HG02970 (cell line): ENCODE results near the gene DNAAF3.
"Not testable (repeated sequence)": the region's sequence is repeated elsewhere in the genome, so short reads cannot be mapped to it uniquely, and the experiment has no call there.

Experiments used
- ATAC-seq: cut with Tn5 transposase; IDR thresholded peaks from one replicate; pipeline ENCODE4 v1.9.1; 2021; ENCODE audit warnings: mild to moderate bottlenecking, moderate library complexity, moderate number of reproducible peaks; ENCODE audit not compliant: unreplicated experiment, low FRiP score

DNAAF3 gene

DNA sequence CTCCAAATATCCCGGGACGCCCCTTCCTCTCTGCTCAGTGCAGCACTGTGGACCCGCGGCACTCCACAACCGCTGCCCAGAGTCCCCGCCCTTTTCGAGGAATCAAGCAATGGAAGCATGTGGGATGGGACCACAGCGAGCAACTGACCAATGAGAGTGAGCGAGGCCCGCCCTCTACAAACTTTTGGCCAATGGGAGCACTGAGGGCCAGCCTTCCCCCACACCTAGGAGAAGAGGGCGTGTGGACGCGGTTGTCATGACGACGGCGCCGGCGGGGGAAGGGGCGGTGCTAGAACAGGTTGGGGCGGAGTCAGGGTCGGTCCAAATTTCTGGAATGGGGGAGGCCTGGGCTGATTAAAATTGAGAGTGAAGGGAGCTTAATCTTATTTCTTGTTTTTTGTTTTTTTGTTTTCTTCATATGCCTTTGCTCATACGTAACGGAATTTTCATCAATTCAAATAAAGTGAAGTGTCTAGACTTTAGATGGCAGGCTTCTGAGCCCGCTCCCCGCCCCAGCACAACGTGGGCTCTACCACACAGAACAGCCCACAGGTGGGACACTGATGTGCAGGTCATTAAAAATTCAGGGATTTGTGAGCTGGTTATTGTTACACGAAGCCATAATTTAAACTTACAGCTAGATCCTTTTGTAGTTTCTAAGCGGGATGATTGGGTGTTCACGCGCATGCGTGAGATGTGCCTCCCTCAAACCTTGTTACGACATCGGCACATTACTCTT lies at the start of gene DNAAF3:
Gene DNAAF3, minus strand, starts transcription at position 84 of the 739 bp plus-strand sequence. CDS start 200 bp downstream, outside the sequence.
- peak; percentile 78 for ATAC-seq

DNA sequence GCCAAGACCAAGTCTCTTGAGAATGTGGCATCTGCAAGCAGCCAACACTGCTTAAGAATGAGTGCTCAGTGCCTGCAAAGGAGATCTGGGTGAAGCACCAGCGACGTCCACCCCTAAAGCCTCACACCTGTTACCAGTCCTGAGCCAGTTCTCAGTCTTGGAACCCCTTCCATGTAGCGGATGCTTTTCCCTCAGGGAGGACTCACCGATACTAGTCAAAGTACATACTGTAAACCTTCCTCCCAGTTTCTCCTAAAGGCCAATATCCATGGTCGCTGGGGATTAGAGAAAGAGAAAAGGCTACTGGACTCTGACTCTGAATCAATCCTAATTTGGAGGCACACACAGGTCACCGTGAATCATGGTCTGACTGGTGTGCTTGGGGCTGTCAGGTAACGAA lies 47.1 kb upstream of the DNAAF3 start:
- ATAC-seq = no peak

DNA sequence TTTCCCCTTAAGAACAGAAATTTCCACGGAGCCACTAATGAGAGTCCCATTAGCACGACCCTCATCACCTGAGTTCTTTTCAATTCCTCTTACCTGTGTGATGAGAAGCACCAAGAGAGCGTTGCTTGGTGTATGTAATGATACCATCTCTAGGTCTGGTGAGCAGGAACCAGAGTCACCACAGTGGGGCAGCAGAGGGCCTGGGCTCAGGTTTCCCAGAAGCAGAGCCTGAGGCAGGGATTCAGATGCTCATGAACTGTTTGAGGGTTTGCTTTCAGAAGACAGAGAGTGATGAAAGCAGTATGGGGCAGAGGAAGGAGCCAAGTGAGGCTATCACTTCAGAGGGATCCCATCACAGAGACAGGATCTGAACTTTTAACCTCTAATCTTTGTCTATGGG lies 46.0 kb upstream of the DNAAF3 start:
- no peak for ATAC-seq

DNA sequence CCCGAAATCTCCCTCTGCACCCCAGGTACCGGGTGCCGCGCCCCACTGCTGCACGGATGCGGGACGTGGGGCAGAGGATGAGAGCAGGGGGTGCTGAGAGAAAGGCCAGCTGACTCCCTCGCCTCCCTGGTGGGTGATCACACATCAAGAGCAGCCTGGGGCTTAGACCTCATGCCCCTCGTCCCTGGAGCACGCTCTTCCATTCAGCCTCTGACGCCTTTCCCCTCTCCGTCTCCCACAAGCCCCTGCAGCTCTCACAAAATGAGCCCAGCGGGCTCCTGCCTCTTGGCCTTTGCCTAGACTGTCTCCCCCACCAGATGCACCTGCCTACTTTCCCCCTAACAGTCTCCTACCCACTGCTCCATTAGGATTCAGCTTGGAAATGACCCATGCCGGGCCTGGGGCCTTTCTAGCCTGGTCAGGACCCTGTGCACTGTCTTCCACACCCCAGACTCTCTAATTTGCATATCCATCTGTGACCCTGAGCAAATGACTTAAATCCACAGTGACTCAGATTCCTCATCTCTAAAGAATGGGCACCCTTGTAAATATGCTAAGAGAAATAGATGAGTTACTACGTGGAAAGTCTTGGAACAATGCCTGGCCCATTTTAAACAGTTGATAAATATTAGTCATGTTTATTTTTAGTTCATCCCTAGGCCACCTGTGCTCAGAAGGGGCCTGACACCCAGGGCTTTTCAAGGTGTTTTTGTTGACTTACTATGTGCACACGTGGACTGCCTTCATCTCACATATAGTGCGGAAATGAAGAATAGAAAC lies 43.5 kb upstream of the DNAAF3 start:
- no peak for ATAC-seq

DNA sequence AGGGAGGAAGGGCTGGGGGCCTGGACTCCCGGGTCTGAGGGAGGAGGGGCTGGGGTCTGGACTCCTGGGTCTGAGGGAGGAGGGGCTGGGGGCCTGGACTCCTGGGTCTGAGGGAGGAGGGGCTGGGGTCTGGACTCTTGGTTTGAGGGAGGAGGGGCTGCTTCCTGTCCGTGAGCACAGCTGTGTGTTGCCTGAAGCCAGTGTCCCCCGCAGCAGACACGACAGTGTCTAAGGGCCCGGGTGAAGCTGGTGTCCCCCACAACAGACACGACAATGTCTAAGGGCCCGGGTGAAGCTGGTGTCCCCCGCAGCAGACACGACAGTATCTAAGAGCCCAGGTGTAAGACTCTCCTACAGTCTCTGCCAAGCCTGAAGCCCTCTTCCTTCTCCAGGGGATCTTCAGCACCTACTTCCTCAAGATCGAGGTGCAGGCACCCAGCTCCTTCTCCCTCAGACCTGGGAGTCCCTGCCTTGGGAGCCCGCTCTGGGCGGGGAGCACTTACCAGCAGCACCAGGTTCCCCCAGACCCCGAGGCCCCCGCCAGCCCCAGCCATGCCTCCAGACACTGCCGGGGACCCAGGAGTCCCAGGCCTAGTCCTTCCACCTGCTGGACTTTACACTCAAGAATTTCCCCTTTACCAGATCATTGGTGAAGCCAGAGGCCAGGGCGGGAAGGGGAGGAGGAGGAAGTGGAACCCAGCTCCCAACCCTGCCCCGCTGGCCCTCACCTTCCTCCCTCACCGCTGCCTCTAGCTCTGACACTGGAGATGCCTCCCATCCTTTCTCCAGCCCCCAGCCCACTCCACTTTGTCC lies 42.7 kb upstream of the DNAAF3 start, which contains the start of gene PTPRH:
Gene PTPRH, minus strand, starts transcription at position 622 of the 813 bp plus-strand sequence. Its CDS starts 68 bp downstream, at position 554.
- no peak for ATAC-seq

DNA sequence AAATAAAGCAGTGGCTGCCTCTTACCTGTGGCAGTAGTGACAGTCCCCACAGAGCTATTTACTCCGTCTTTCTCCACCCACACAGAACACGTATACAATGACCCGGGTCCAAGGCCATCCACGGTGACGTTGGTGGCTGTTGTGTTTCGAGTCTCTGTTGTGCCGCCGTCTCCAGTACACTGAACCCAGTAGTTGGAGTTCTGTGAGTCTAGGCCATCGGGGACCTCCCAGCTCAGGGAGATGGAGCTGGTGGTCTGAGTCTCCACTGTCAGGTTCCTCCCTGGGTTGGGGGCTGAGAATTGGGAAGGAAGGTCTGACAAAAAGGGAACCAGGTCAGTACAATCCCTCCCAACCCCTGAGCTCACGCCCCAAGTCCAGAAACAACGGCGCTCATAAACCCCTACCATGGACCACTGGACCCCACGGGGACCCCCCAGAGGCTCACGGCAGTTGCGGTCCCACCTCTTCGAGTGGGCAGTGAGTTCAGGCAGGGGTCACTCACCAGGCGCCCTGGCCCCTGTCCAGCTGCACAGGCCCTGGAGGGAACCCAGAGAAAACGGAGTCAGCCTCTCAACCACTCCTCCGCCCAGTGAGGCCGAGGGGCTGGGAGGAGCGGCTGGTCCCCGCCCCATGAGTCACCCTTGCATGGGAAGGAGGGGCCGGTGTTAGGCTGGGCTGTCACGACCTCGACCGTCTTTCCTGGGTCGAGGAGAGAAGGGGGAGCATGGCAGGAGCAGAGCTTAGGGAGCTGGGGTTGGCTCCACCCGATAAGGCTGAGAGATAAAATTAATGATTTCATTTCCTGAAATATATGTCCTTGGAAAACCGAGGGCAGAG lies 40.5 kb upstream of the DNAAF3 start:
- no peak for ATAC-seq

DNA sequence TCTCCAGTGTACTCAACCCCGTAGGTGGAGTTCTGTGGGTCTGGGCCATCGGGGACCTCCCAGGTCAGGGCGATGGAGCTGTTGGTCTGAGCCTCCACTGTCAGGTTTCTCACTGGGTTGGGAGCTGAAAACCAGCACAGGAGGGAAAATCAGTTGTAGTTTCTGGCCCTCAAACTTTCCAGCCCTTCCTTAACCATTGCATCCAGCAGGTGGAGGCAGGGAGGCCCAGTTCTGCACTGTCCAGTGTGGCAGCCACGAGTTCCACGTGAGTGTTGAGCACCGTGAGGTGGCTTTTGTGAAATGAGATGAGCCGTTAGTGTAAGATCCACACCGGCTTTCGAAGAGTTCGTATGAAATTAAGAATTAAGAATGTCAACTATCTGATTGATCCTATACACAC lies 35.8 kb upstream of the DNAAF3 start:
- ATAC-seq = not testable (repeated sequence)

DNA sequence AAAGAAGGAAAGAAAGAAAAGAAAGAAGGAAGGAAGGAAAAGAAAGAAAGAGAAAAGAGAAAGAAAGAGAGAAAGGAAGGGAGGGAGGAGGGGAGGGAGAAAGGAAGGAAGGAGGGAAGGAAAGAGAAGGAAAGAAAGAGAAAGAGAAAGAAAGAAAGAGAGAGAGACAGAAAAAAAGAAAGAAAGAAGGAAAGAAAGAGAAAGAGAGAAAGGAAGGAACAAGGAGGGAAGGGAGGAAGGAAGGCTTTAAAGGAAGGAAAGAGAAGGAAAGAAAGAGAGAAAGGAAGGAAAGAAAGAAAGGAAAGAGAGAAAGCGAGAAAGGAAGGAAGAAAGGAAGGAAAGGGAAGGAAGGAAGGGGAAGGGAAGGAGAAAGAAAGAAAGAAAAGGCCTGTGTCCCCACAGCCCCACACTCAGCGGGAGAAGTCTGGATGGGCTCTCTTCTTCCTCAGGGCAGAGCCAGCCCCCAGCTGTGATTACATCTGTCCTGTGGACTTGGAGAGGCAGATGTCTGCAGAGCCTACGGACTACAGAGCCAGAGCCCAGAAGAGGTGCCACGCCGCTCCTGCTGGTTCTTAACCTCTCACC lies 33.3 kb upstream of the DNAAF3 start:
- no peak for ATAC-seq

DNA sequence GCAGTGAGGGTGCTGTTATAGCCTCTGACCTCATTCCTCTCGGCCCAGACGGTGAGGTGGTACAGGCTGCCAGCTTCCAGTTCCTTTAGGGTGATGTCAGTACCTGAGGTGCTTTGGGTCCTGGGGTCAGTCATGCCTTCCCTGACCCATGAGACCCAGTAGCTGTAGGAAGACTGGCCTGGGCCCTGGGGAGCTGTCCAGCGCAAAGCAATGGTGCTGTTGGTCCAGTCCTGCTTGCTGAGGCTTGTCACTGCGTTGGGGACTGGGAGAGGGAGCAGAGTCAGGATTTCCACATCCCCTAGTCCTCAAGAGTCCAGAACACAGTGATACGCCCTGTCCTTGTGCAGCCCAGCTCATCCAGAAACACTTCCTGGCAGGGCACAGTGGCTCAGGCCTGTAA lies 32.2 kb upstream of the DNAAF3 start:
- no peak for ATAC-seq

DNA sequence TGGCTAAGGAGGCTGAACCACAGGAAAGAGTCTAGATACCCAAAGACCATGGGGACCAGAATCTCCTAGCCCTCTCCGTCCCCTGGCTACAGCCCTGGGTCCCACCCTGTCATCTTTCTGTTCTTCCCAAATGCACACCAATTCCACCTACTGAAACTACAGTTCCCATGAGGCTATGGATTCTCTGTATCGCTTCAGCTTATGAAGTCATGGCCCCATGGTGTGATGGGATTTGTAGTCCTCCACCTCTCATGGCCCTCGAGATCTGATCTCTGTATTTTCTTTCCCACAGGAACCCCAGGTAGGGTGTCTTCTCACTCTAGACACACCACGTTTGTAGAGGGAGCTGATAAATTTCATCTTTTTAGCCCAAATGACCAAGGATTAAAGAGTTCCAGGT lies 31.1 kb upstream of the DNAAF3 start:
- ATAC-seq = no peak

DNA sequence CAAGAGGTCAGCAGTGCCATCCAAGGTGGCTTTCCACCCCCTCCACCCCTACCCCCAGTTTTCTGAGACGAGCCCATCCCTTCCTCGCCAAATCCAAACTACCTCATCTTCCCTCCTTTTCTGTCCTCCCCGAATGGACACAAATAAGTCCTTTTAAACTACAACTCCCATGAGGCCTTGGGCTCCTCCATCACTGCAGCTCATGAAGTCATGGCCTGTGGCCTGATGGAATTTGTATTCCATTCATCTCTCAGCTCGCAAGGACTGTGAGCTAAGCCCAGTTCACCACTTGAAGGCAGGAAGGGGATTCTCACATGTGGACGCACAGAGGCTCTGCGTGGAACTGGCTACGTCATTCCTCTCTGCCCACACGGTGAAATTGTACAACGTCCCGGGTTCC lies 30.4 kb upstream of the DNAAF3 start:
- ATAC-seq = no peak

DNA sequence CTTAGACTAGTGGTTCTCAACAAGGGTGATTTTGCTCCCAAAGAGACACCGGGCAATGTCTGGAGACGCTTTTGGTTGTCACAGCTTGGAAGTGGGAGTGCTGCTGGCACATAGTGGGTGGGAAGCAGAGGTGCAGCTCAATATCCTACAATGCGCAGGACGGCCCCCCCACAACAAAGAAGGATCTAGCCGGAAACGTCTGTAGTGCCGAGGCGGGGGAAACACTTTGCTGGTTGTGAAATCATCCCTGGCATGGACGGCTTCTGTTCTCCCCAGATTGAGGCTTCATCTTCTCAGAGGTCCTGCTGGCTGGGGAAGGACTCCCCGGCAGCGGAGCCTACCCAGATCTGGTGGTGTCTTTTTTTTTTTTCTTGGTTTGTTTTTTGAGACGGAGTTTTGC lies 27.1 kb upstream of the DNAAF3 start:
- no peak for ATAC-seq

DNA sequence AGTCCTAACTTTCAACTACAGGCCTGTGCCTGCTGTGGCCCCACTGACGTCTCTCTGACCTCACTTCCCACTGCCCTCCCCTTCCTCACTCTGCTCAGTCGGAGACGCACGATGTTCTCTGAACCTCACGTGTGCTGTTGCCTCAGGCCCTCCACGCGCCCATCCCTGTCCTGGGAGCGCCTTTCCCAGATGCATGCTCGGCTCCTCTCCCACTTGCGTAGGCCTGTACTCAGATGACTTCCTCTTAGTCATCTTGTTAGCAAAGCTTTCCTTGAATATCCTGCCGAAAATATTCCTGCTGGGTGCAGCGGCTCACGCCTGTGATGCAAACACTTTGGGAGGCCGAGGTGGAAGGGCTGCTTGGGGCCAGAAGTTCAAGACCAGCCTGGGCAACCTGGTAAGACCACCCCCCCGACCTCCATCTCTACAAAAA lies 23.0 kb upstream of the DNAAF3 start:
- ATAC-seq = no peak

DNA sequence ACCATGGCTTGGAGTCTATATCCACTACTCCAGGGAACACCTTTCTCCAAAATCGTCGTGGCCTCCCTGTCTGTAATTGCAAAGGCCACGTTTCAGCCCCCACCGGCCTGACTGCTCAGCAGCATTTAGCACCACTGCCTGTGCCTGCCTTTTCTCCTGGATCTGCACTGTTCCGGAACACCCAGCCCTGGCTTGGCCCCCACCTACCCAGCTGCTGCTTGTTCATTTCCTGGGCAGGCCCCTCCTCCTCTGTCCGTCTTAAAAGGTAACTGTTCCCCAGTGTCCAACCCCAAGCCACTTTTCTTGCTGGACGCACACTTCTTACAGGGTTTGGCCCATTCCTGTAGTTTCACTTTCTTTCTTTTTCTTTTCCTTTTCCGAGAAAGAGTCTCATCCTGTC lies 22.2 kb upstream of the DNAAF3 start:
- ATAC-seq = no peak

DNA sequence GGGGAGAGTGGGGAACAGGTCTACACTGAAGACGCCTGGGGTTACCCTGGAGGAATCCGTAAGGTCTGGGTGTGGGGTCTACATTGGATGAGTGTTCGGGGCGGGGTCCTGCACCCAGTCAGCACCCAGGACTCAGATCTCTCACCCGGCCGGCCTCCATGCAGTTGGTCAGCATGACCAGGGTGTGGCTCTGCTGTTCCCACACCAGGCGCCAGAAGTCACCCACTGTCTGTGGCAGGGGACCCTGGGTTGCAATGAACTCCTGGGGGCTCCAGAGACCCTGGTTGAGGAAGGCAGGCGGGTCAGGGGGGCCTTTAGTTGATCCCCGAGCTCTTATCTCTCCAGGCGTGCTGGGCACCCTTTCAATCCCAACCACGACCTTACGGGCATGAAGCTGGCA lies 19.7 kb upstream of the DNAAF3 start:
- ATAC-seq = no peak

DNA sequence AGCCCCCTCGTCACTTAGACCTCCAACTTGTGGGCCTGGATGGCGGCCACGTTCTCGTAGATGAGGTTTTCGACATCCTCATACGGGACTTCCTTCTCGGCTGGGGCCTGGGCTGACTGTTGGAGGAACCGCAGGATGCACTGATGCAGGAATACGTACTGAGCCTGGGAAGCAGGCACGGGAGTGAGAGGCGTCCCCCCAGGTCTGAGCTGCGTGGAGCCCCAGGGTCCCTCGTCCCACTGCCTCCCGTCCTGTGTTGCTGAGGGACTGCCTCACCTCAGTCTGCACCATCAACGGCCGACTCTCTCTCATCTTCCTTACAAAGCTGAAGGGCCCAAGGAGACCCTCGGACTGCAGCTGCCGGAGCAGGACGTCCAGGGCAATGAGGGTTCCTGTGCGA lies 15.3 kb upstream of the DNAAF3 start:
- no peak for ATAC-seq

DNA sequence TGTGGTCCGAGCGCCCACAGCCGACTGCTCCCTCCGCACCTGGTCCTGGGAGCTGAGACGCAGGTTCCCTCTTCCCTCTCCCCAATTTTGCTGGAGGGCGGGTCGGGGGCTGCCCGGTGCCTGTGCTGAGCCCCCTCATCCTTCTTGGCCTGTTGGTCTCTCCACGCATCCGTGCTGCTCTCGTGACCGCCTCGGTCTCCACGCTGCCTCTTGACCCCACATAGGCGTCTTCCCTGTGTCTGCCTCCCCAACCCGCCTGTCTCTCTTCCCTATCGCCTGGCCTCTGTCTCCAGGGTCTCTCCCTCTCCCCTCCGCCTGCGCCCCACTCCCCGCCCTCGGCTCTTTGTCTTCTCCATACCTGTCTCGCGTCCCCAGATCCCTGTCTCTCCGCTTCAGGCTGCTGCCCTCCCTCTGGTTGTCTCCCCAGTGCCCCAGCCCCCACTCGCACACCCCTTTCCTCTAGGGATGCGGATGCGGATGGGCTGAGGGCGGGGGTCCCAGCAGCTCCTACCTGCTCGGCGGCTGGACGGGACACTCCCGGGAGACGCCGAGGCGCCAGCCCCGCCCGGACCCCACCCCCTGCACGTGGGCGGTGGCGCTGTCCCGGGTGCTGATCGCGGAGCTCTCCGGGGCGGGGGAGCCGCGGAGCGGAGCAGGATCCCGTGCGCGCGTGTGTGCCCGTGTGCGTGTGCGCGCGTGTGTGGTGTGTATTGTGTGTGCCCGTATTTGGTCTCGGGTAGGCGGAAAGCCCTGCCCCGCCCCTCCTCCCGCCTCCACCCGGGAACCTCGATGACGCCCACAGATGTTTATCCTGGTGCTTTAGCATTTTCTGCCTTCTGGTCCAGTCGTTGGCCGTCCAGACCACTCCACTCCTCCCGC lies 13.4 kb upstream of the DNAAF3 start, which contains the start of gene SYT5:
Gene SYT5, minus strand, starts transcription at position 684 of the 879 bp plus-strand sequence. CDS start 1,248 bp downstream, outside the sequence.
- ATAC-seq = no peak

DNA sequence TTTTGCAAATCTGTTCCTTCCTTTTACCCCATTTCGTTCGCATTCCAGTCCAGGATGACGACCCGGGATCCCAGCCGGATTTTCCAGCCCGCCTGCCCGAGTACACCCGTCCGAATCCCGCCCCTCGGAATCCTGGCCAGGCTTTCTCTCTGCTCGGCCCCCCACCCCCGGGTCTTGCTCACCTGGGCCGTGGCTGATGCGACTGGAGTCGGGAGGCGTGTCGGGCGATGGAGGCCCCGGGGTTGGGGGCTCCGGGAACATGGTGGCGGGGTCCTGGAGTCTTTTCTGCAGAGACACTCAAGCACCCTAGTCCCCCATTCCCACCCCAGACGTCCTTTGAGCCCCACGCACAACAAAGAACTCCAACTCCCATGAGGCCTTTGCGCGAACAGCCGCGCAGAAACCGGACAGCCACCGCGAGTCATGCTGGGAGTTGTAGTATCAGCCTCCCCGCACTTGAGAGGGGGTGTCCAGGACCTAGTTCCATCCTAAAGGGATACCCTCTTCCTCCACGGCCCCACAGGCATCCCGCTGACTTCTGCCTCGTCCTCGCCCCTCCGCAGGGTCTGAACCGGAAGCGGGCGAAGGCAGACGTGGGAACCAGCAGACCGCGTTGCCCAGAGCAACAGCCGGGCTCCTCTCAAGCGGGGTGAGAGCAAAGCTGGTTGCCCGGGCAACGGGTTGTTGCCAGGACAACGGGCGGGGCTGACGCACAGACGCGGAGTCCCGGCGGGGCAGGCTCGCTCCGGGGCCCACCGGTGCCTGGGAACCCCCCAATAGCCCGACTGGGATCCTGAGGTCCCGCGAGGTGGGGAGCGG lies 12.6 kb upstream of the DNAAF3 start:
- ATAC-seq = peak; percentile 59
